H1 (cell line): ENCODE measurements around the gene CYSLTR1. TPM values are rescaled to one million over a fixed set of nuclear protein-coding genes. Genes with fewer than 3 reads are reported as not detected.

Source experiments
- CTCF ChIA-PET: fragments of 300-600 bp; sonication (Branson Sonifier 250); formaldehyde crosslinking; loops from one replicate; lab custom pipeline; 2021; ENCODE audit not compliant: partially characterized antibody; lab: Charles Lee
- POLR2A ChIA-PET: fragments of 300-600 bp; sonication (Branson Sonifier 250); formaldehyde crosslinking; loops from one replicate; lab custom pipeline; 2021; ENCODE audit warnings: inconsistent platforms; ENCODE audit not compliant: partially characterized antibody; lab: Charles Lee
- DNase-seq, 2 experiments: peaks; one replicate each; pipeline versions ENCODE4 v3.0.0 to v3.0.0-alpha.2; 2010 to 2022; ENCODE audit warnings: low spot score in 2 of 2, low read depth in 1 of 2, mixed read lengths in 1 of 2
- FAIRE-seq: peaks from 2 replicates; lab custom pipeline; 2011; peaks lifted over from hg19 to GRCh38; lab: Jason Lieb, UNC
- H2AFZ ChIP-seq: 2 replicates; pipeline ENCODE4 v1.8.1; 2012; ENCODE audit warnings: low read length, inconsistent platforms
- H2AK5ac ChIP-seq: 2 replicates; pipeline ENCODE4 v1.6.1; 2013; ENCODE audit warnings: low read depth, low read length
- H2BK120ac ChIP-seq: replicated peaks from 2 replicates; pipeline ENCODE3; 2013; ENCODE audit warnings: low read depth, low read length, inconsistent platforms
- H2BK12ac ChIP-seq: 2 replicates; pipeline ENCODE4 v1.6.1; 2013; ENCODE audit warnings: low read depth, low read length
- H2BK15ac ChIP-seq: 2 replicates; pipeline ENCODE4 v1.6.1; 2013; ENCODE audit warnings: low read length
- H2BK20ac ChIP-seq: 2 replicates; pipeline ENCODE4 v1.6.1; 2013; ENCODE audit warnings: low read length
- H2BK5ac ChIP-seq: 2 replicates; pipeline ENCODE4 v1.6.1; 2013; ENCODE audit warnings: low read depth, low read length
- H3K14ac ChIP-seq: 2 replicates; pipeline ENCODE4 v1.6.1; 2013; ENCODE audit warnings: inconsistent platforms; ENCODE audit not compliant: insufficient read length
- H3K18ac ChIP-seq: 2 replicates; pipeline ENCODE4 v1.6.1; 2013; ENCODE audit warnings: low read length; ENCODE audit errors: extremely low read depth
- H3K23ac ChIP-seq: 2 replicates; pipeline ENCODE4 v1.6.1; 2013; ENCODE audit warnings: inconsistent platforms; ENCODE audit not compliant: insufficient read length
- H3K23me2 ChIP-seq: 2 replicates; pipeline ENCODE4 v1.6.1; 2013; ENCODE audit warnings: low read depth, low read length
- H3K27ac ChIP-seq: 2 replicates; pipeline ENCODE4 v1.6.1; 2011; ENCODE audit warnings: low read depth, low read length, inconsistent platforms
- H3K27me3 ChIP-seq, 4 experiments: replicated peaks in 1 of 4; 1 replicate in 1 of 4; 2 replicates in 3 of 4; pipeline versions ENCODE4 v1.6.1 to v1.8.1; 2011 to 2013; ENCODE audit warnings: low read length in 3 of 4, mild to moderate bottlenecking in 3 of 4, inconsistent platforms in 2 of 4, mixed read lengths in 2 of 4, moderate library complexity in 1 of 4; ENCODE audit not compliant: control insufficient read depth in 3 of 4, insufficient read depth in 3 of 4; ENCODE audit errors: extremely low read depth in 1 of 4
- H3K36me3 ChIP-seq, 4 experiments: 2 replicates each; pipeline versions ENCODE4 v1.6.1 to v1.8.1; 2011 to 2013; ENCODE audit warnings: mild to moderate bottlenecking in 4 of 4, low read length in 3 of 4, moderate library complexity in 2 of 4, control low read depth in 1 of 4, inconsistent platforms in 1 of 4; ENCODE audit not compliant: insufficient read depth in 4 of 4, control insufficient read depth in 2 of 4
- H3K4ac ChIP-seq: replicated peaks from 2 replicates; pipeline ENCODE3; 2013; ENCODE audit warnings: low read length, low read depth, mixed read lengths, inconsistent platforms; ENCODE audit not compliant: insufficient read length
- H3K4me1 ChIP-seq, 4 experiments: replicated peaks in 1 of 4; 1 replicate in 1 of 4; 2 replicates in 3 of 4; pipeline versions ENCODE4 v1.6.1 to v1.8.1; 2011 to 2013; ENCODE audit warnings: low read length in 3 of 4, inconsistent platforms in 2 of 4, mixed read lengths in 1 of 4; ENCODE audit not compliant: insufficient read depth in 4 of 4, control insufficient read depth in 3 of 4
- H3K4me2 ChIP-seq, 2 experiments: 2 replicates each; pipeline versions ENCODE4 v1.6.1 to v1.8.1; 2011 to 2013; ENCODE audit warnings: low read depth in 2 of 2, low read length in 2 of 2, control low read depth in 1 of 2, inconsistent platforms in 1 of 2, mild to moderate bottlenecking in 1 of 2; ENCODE audit not compliant: insufficient read depth in 1 of 2
- H3K4me3 ChIP-seq, 4 experiments: fragments of 200-600, 300-600 bp in 1 of 4; sonication (generic), shearing (Covaris generic), sonication (Bioruptor Twin) in 1 of 4; 2 replicates each; pipeline versions ENCODE4 v1.5.1 to v1.8.1; 2011 to 2016; ENCODE audit warnings: low read length in 4 of 4, low read depth in 3 of 4, control low read depth in 2 of 4, inconsistent platforms in 2 of 4, mild to moderate bottlenecking in 2 of 4, mixed read lengths in 1 of 4, moderate library complexity in 1 of 4; ENCODE audit not compliant: insufficient read depth in 2 of 4; ENCODE audit errors: extremely low read depth in 1 of 4
- H3K56ac ChIP-seq: replicated peaks from 2 replicates; pipeline ENCODE3; 2013; ENCODE audit warnings: low read depth, mild to moderate bottlenecking, mixed read lengths, low read length, inconsistent platforms; ENCODE audit not compliant: insufficient read length
- H3K79me1 ChIP-seq: 2 replicates; pipeline ENCODE4 v1.6.1; 2013; ENCODE audit warnings: low read depth, low read length, control low read depth
- H3K79me2 ChIP-seq, 2 experiments: 2 replicates each; pipeline versions ENCODE4 v1.6.1 to v1.8.1; 2012 to 2013; ENCODE audit warnings: low read length in 2 of 2, mild to moderate bottlenecking in 2 of 2, inconsistent platforms in 1 of 2; ENCODE audit not compliant: insufficient read depth in 2 of 2, control insufficient read depth in 1 of 2
- H3K9ac ChIP-seq, 4 experiments: replicated peaks in 1 of 4; 1 replicate in 1 of 4; 2 replicates in 3 of 4; pipeline versions ENCODE4 v1.6.1 to v1.8.1; 2011 to 2013; ENCODE audit warnings: low read depth in 3 of 4, low read length in 3 of 4, control low read depth in 2 of 4, mild to moderate bottlenecking in 2 of 4, moderate library complexity in 2 of 4, inconsistent platforms in 1 of 4; ENCODE audit errors: extremely low read depth in 1 of 4
- H3K9me3 ChIP-seq, 2 experiments: 2 replicates each; pipeline versions ENCODE4 v1.6.1 to v1.8.1; 2012 to 2013; ENCODE audit warnings: mild to moderate bottlenecking in 2 of 2, moderate library complexity in 2 of 2, control low read depth in 1 of 2, inconsistent platforms in 1 of 2, low read depth in 1 of 2, low read length in 1 of 2, mixed read lengths in 1 of 2; ENCODE audit not compliant: insufficient read depth in 2 of 2
- H4K20me1 ChIP-seq, 2 experiments: replicated peaks in 1 of 2; 2 replicates each; pipeline versions ENCODE3 to v1.8.1; 2011 to 2013; ENCODE audit warnings: inconsistent platforms in 2 of 2, low read length in 2 of 2, mild to moderate bottlenecking in 1 of 2; ENCODE audit not compliant: insufficient read depth in 2 of 2, control insufficient read depth in 1 of 2
- H4K5ac ChIP-seq: 2 replicates; pipeline ENCODE4 v1.6.1; 2013; ENCODE audit warnings: low read length, low read depth, mixed read lengths, inconsistent platforms; ENCODE audit not compliant: insufficient read length
- H4K8ac ChIP-seq: 2 replicates; pipeline ENCODE4 v1.8.0; 2013; ENCODE audit warnings: mild to moderate bottlenecking, moderate library complexity, low read length, inconsistent platforms; ENCODE audit not compliant: insufficient read depth; ENCODE audit errors: extremely low read depth
- H4K91ac ChIP-seq: replicated peaks from 2 replicates; pipeline ENCODE3; 2013; ENCODE audit warnings: low read length, mixed read lengths, inconsistent platforms; ENCODE audit not compliant: insufficient read length
- ASH2L ChIP-seq: fragments of 200-600, 300-600 bp; sonication (generic); IDR thresholded peaks from one replicate; pipeline ENCODE4 v1.7.1; 2017; ENCODE audit warnings: low read length
- CREB1 ChIP-seq: IDR thresholded peaks from 2 replicates; pipeline ENCODE4 v1.6.1; 2012; ENCODE audit warnings: inconsistent platforms
- KDM1A ChIP-seq: fragments of 200-600, 300-600 bp; sonication (generic); IDR thresholded peaks from 2 replicates; pipeline ENCODE4 v1.7.1; 2016; ENCODE audit warnings: mild to moderate bottlenecking, low read length, borderline replicate concordance
- NANOG ChIP-seq: IDR thresholded peaks from 2 replicates; pipeline ENCODE4 v1.6.1; 2011; ENCODE audit warnings: low read length, low read depth, mild to moderate bottlenecking, inconsistent platforms; ENCODE audit not compliant: insufficient read depth, poor library complexity, severe bottlenecking
- PHF8 ChIP-seq: fragments of 200-600 bp; sonication (generic); conservative IDR thresholded peaks from 2 replicates; pipeline ENCODE4 v1.7.1; 2012; ENCODE audit warnings: low read depth, mild to moderate bottlenecking, inconsistent platforms, low read length, moderate library complexity
- POLR2AphosphoS5 ChIP-seq: IDR thresholded peaks from 2 replicates; pipeline ENCODE4 v1.6.1; 2011; ENCODE audit warnings: low read depth, low read length
- POU5F1 ChIP-seq: IDR thresholded peaks from 2 replicates; pipeline ENCODE4 v1.6.1; 2011; ENCODE audit warnings: low read depth, mild to moderate bottlenecking, low read length, moderate library complexity
- SIN3A ChIP-seq, 2 experiments: IDR thresholded peaks in 1 of 2; conservative IDR thresholded peaks in 1 of 2; 2 replicates each; pipeline ENCODE4 v1.6.1; 2011 to 2012; ENCODE audit warnings: low read length in 2 of 2, improper control_type of control experiment in 1 of 2, low read depth in 1 of 2, mild to moderate bottlenecking in 1 of 2
- SIX5 ChIP-seq: IDR thresholded peaks from 2 replicates; pipeline ENCODE4 v1.6.1; 2011; ENCODE audit warnings: mild to moderate bottlenecking, low read depth, low read length
- WGBS, 2 experiments: shearing (Covaris generic) in 1 of 2; methylation state at CpG; one replicate each; pipeline versions ENCODE4 v1.1.6 to v1.1.7; 2013 to 2015; ENCODE audit warnings: low lambda C conversion rate in 2 of 2, mixed read lengths in 2 of 2, inconsistent platforms in 1 of 2, low coverage in 1 of 2, missing lambda C conversion rate in 1 of 2; ENCODE audit not compliant: insufficient replicate concordance in 2 of 2, insufficient coverage in 1 of 2, insufficient read length in 1 of 2; ENCODE audit errors: extremely low coverage in 1 of 2, missing lambda C conversion rate in 1 of 2; 5-methylcytosine and 5-hydroxymethylcytosine counted together
- polyA plus RNA-seq, 7 experiments: library from polyadenylated mRNA; depleted of rRNA in 3 of 7; stranded (reverse) in 5 of 7; unstranded in 2 of 7; fragments of >200 nt in 5 of 7; fragments of 200-250 nt in 2 of 7; gene quantifications; 1 replicate in 5 of 7; 2 replicates in 1 of 7; 4 replicates in 1 of 7; pipeline versions ENCODE4 v1.2.1 to v1.2.3, GENCODE V29; 2011 to 2013; ENCODE audit warnings: missing spikeins in 2 of 7, mixed read lengths in 2 of 7
- total RNA-seq: library from RNA; stranded (reverse); fragmentation: NEBNext Ultra II Directional; extraction: Animal tissue kit (Norgen Biotek cat#: 25700); gene quantifications from 2 replicates; pipeline ENCODE4 v1.2.1, GENCODE V29; 2021

CYSLTR1 gene
- total and polyA plus RNA-seq, 2 of the 8 experiments (the other 6 are each of a cell fraction or from before 2014, with no cell fraction given) = 0.09 TPM

DNA sequence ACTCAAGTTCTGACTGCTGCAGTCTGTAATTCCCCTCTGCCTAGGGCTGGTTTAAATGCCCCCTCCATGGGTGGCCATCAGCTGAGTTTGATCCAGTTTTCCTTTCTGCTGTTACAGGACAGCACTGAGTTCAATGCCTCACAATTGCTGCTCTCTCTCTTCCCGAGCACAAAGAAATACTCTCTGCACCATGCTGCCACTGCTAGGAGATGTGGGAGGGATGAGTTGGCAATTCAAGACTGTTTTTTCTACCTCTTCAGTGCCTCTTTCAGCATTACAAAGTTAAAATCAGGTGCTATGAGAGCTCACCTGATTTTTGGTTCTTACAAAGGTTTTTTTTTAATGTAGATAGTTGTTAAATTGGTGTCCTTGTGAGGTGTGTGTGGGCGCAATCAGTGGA lies 24.3 kb downstream of the CYSLTR1 start:
- no peak overlapping the region for H2BK15ac ChIP-seq
- H4K5ac ChIP-seq = no peak overlapping the region
- FAIRE-seq = no peak
- ChIA-PET POLR2A (no interaction called here), CTCF (no interaction called here)
- H3K4me2 ChIP-seq = no peak overlapping the region
- no peak overlapping the region for H2BK120ac ChIP-seq
- no peak overlapping the region for H3K56ac ChIP-seq
- H4K8ac ChIP-seq = no peak overlapping the region
- H4K20me1 ChIP-seq = no peaks in the 10 kb centered on the region
- no peak overlapping the region for H3K14ac ChIP-seq
- H4K91ac ChIP-seq = no peak overlapping the region
- TF ChIP-seq SIX5 (no peak), POLR2AphosphoS5 (no peak), PHF8 (no peak), SIN3A (conservative IDR thresholded peaks at IDR 0.05 in 1 of 2, IDR thresholded peaks at IDR 0.05 in 1 of 2; ENCODE audit: low read depth in 1 of 2, low read length in 2 of 2) (no peak), POU5F1 (no peak), ASH2L (no peak), KDM1A (no peak), NANOG (no peak), CREB1 (no peak)
- no peak overlapping the region for H3K27ac ChIP-seq
- no peaks in the 10 kb centered on the region for H3K27me3 ChIP-seq
- no peaks in the 10 kb centered on the region for H3K79me2 ChIP-seq
- no peaks in the 10 kb centered on the region for H3K4me1 ChIP-seq
- no peaks in the 10 kb centered on the region for H3K36me3 ChIP-seq
- H3K79me1 ChIP-seq = no peaks in the 10 kb centered on the region
- no peaks in the 10 kb centered on the region for H3K23me2 ChIP-seq
- no peak overlapping the region for H3K9ac ChIP-seq
- H2AFZ ChIP-seq = no peak overlapping the region
- no peak overlapping the region for H2BK5ac ChIP-seq
- peaks cover 0 to 6% of the 10 kb centered on the region in 2 experiments; a peak in 2 of 4 replicates for H3K9me3 ChIP-seq
- no peak overlapping the region for H3K4ac ChIP-seq
- no peak overlapping the region for H2BK12ac ChIP-seq
- H2BK20ac ChIP-seq = no peak overlapping the region
- no peak overlapping the region for H2AK5ac ChIP-seq
- H3K18ac ChIP-seq = no peak overlapping the region
- WGBS, 2 experiments = 100% methylated on average over 2 of the region's 2 CpGs; no CpG with 5 or more reads in 1 of the 2 experiments
- DNase-seq = no peak
- H3K4me3 ChIP-seq = no peak overlapping the region
- no peak overlapping the region for H3K23ac ChIP-seq
